ENCODE measurements around the gene RBM15. TPM values are rescaled to one million over a fixed set of nuclear protein-coding genes. Genes with fewer than 3 reads are reported as not detected.

RBM15 gene
- total RNA-seq, 1 donor: 54.0 TPM

- no peak overlapping the region for H3K4me3 ChIP-seq (ENCODE audit: low read depth, low read length)
- TF ChIP-seq, protein P1, sequence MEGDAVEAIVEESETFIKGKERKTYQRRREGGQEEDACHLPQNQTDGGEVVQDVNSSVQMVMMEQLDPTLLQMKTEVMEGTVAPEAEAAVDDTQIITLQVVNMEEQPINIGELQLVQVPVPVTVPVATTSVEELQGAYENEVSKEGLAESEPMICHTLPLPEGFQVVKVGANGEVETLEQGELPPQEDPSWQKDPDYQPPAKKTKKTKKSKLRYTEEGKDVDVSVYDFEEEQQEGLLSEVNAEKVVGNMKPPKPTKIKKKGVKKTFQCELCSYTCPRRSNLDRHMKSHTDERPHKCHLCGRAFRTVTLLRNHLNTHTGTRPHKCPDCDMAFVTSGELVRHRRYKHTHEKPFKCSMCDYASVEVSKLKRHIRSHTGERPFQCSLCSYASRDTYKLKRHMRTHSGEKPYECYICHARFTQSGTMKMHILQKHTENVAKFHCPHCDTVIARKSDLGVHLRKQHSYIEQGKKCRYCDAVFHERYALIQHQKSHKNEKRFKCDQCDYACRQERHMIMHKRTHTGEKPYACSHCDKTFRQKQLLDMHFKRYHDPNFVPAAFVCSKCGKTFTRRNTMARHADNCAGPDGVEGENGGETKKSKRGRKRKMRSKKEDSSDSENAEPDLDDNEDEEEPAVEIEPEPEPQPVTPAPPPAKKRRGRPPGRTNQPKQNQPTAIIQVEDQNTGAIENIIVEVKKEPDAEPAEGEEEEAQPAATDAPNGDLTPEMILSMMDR (IDR thresholded peaks at IDR 0.05; ENCODE audit: insufficient read depth, low read depth, low read length): no peak
- no peak for DNase-seq (ENCODE audit: low read depth)
Observed at GRCh38 chr1:110347182-110347893, 8.2 kb downstream of the RBM15 start.

- H3K4me3 ChIP-seq (ENCODE audit: low read depth, low read length): peak overlapping the region; percentile 10
- DNase-seq (ENCODE audit: low read depth): peak; percentile 56
- TF ChIP-seq, protein P1 (IDR thresholded peaks at IDR 0.05; ENCODE audit: insufficient read depth, low read depth, low read length): no peak
Observed at GRCh38 chr1:110348050-110348449, 8.9 kb downstream of the RBM15 start.

DNA sequence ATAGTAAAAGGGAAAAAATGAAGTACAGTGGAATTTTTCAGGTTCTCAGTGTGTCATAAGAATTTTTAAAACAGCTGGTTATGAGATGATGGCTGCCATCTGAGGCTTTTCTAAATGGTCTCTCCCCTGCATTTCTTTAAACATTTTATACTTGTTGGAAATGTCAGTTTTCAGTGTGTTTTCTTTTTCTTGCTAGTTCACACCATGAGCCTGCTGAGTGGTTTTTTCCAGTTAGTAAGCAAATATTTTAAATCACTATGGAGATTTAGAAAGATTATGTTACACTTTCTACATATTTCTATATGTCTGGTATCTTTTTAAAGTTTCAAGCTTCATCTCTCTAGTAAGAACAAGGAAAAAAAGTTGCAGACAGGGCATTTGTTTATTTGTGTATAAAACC lies 9.6 kb downstream of the RBM15 start:
- DNase-seq (ENCODE audit: low read depth): peak; percentile 44
- TF ChIP-seq, protein P1 (IDR thresholded peaks at IDR 0.05; ENCODE audit: insufficient read depth, low read depth, low read length): no peak
- H3K4me3 ChIP-seq (ENCODE audit: low read depth, low read length): no peak overlapping the region

DNA sequence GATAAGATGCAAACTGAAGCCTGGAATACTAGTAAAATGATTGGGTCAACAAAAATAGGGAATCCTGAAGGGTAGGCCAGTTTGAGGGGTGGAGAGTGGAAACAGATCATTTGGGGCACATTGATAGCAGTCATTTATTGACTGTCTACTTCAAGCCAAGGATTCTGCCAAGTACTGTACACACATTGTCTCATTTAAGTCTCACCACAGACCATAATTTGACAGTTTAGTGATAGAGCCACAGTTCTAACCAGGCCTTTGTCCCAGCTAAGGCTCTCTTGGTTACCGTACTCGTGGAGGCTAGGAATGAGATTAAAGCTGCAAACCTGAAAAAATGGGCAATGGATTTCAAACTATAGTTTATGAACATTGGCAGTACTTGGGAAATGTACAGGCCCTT lies 11.2 kb downstream of the RBM15 start:
- DNase-seq (ENCODE audit: low read depth): no peak
- no peak overlapping the region for H3K4me3 ChIP-seq (ENCODE audit: low read depth, low read length)
- TF ChIP-seq, protein P1 (IDR thresholded peaks at IDR 0.05; ENCODE audit: insufficient read depth, low read depth, low read length): no peak

GRCh38 chr1:110355321-110355720 lies 16.1 kb downstream of the RBM15 start:
- no peak overlapping the region for H3K4me3 ChIP-seq (ENCODE audit: low read depth, low read length)
- TF ChIP-seq, protein P1 (IDR thresholded peaks at IDR 0.05; ENCODE audit: insufficient read depth, low read depth, low read length): no peak
- DNase-seq (ENCODE audit: low read depth): no peak

DNA sequence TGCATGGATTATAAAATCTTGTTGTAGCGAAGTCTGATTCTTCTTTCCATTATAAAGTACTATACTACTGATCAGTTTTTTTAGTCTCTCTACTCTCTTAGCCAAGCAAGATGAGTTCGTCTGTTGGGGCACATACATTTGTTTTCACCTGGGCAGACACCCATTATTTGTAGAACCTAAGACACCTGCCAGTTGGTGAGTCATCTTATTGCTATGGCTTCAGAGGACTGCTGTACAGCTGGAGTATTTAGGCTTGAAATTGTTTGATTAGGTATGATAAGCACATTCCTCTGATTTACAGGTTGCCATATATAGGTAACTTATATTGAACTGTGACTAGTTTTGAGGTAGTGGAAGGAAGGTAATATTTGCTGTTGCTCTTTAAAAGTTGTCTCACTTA lies 17.2 kb downstream of the RBM15 start:
- TF ChIP-seq, protein P1 (IDR thresholded peaks at IDR 0.05; ENCODE audit: insufficient read depth, low read depth, low read length): no peak
- no peak for DNase-seq (ENCODE audit: low read depth)
- no peak overlapping the region for H3K4me3 ChIP-seq (ENCODE audit: low read depth, low read length)

GRCh38 chr1:110360431-110360830 lies 21.3 kb downstream of the RBM15 start:
- TF ChIP-seq, protein P1 (IDR thresholded peaks at IDR 0.05; ENCODE audit: insufficient read depth, low read depth, low read length): no peak
- DNase-seq (ENCODE audit: low read depth): no peak
- H3K4me3 ChIP-seq (ENCODE audit: low read depth, low read length): no peak overlapping the region

Measured in fibroblast of villous mesenchyme (primary cell).